ENCODE results near the gene BBS7. TPM values are rescaled to one million over a fixed set of nuclear protein-coding genes. Genes with fewer than 3 reads are reported as not detected.

BBS7 gene
- total RNA-seq, 1 donor from 2014 or later: 7.3 TPM

DNA sequence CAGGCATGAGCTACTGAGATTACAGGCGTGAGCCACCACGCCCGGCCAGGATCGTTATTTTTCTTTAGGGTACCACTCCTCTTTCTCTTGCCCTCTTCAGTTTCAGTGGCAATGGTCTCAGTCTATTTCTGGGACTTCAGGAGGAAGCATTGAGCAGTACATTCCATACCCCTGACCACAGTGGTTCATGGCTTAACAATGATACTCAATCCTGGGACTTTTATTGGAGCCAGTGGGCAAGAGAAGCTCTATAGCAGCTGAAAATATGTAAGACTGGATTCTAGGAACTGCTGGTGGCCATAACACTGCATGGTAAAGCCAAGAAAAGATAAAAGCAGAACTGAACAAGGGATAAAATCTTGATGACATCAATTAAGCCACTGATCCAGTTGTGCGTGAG, 40.8 kb downstream of the BBS7 start:
- no peak for DNase-seq (ENCODE audit: low read depth in 2 of 2)

DNA sequence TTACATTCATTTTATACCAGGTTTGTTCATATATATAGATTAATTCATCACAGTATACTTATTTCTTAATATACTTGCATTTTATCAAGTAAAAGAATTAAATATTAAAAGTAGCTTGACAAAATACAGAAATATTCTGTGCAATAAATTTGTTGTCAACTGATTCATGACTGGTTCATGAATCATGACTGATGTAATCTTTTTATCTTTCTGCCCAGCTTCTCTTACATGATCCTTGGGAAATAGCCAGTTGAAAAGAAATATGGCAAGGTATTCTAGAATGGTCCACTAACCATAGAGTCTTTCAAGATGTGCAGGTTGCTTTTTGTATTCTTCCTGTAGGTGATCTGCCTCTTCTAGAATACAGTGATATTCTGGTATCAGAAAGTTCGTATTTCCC, 42.4 kb downstream of the BBS7 start:
- peak in 1 of 2 donors; percentile 54 for DNase-seq (ENCODE audit: low read depth in 2 of 2)

DNA sequence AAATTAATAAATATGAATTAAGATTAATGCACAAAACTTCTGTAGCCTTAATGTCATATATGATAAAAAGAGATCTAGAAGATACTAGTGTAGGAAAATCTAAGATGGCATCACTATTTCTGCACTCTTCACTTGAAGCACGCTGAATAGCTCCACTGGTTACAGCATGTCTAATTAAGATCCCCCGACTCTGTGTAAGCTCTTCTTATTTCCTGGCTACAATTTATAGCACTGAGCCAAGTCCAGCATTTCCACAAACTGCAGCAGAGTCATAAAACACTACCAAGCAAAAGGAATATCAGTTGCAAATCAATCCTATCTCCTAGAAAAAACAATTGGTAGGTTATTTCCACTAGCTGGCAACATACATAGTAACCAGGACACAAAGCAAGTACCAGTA, 45.3 kb downstream of the BBS7 start:
- DNase-seq (ENCODE audit: low read depth in 2 of 2): no peak

DNA sequence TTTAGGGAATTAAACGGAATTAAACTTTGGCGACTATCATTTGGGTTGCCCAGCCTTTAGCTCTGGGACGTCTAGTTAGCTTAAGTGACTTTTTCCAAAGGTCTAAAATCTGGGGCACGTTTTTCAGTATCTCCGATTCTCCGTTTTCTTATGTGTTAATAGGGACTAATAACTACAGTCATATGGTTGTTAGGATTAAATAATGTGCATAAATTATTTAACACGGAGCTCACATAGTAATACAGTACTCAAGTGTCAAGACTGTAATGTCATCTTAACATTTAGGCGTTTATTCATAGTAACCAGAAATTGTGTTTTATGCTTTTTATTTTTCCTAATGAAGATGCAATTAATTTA, 46.1 kb downstream of the BBS7 start:
- no peak for DNase-seq (ENCODE audit: low read depth in 2 of 2)

DNA sequence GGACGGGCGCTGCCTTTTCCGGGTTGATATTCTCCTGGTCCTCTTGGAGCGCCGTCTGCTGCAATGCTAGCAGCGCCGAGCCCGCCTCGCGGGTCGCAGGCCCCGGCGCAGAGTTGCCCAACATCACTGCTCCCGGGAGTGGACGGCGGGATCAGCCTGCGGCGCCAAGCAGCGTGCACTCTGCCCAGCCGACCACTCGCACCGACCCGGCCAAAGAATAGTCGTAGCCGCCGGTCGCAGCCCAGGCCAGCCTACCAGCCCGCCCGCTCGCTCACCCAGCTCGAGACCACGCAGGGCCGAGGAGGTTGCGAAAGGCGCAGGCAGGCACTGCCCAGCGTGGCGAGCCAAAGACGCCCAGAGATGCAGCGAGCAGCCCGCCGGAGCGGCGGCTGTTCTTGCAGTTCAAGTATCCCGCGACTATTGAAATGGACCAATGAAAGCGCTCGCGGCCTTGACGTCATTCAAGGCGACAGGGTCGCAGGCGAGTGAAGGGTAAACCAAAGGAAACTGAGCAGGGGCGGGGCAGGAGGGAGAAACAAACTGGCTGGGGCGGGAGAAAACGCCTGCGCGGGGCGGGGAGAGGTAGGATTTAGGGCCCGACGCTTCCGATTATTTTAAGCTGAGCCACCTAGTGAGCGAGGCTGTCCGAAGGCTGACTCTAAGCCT, 46.6 kb downstream of the BBS7 start, which contains the start of gene CCNA2:
TSS of gene CCNA2 (minus strand) at position 379 of the 666 bp plus-strand sequence. CDS start at position 124, 255 bp downstream.
- peak; percentile 96 to 97 for DNase-seq (ENCODE audit: low read depth in 2 of 2)

DNA sequence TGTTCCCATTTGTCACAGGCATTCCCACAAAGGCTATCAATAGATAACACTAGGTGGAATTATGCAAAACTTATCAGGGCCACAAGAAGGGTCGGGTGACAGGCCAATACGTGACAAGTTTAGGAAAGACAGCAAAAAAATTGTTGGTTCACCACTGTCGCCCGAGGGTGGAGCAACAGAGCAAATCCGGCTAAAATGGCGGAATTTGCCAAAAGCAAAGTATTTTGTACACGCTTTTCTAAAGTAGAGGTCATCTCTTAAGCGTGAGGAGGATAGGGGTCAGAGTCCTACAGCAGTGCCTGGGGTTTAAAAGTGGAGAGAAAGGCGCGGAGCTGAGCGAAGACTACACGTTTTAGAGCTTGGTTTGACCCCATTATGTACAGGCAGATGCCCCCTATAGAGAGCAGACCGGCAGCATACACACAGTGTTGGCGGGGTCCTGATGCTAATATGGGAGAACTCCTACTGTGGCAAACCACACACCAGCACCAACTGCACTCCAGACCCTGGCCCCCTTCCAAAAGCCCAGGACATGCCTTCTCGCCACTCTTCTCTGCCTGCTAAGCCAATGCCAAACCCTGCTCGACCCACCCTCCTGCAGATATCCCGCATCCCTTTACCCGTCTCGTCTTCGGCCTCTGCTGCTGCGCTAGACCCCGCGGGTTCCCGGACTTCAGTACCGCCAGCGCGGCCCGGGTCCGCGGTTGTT, 47.3 kb downstream of the BBS7 start:
- DNase-seq (ENCODE audit: low read depth in 2 of 2): peak; percentile 38 to 56

DNA sequence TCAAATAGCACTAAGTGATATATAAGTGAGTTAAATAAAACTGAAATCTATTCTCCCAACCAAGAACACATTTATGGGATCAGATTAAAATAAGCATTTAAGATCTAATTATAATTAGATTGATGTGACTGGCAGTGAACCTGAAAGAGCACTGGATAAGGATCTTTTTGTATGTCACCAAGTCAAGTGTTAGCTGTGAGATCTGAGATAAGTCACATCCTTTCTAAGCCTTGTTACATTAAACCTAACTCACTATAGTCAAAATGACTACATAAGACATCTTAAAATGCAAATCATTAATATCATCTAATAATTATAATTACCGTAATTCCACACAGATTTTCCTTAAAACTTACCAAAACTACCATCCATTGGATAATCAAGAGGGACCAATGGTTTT, 48.2 kb downstream of the BBS7 start:
- no peak for DNase-seq (ENCODE audit: low read depth in 2 of 2)

DNA sequence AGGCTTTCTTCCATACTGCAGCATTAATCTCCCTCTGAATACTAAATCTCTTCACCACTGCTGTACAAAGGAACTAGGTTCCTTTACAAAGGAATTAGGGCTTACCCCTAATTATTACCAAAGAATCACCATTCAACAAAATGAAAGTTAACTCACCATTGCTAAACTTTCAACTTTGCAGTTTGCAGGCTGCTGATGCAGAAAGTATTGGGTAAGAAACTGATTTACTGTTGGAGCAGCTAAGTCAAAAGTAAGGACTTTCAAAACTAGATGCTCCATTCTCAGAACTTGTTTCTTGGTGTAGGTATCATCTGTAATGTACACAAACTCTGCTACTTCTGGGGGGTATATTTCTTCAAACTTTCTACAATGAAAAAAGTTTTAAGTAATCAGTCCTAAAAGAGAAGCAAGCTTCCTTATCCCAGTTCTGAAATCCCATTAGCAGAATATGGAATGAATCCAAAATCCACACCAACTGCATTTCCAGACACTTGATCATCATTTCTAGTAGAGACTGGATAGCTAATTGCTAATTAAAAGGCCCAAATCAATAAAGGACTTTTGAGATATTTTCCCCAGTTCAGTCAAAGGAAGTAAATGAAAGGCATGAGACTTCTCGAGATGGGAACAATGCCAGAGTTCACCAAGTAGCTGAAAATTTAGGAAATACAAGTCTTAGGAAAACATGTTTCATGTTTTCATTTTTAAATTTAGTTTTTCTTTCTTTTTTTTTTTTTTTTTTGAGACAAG, 50.9 kb downstream of the BBS7 start:
- peak in 1 of 2 donors; percentile 4 for DNase-seq (ENCODE audit: low read depth in 2 of 2)

DNA sequence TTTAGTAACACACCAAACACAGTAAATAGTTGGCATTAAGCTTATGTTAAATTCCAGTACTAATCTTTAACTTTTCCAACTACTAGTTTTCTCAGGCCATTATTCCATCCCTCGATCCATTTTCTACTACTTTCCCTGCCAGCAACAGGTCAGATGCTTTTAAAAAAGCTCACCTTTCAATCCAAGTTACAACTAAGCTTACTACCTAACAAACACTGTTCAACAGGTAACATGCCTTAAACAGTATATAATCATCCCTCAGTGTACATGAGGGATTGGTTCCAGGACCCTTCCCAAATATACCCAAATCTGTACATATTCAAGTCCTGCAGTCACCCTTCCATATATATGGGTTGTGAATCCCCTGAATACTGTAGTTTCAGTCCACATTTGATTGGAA, 52.1 kb downstream of the BBS7 start:
- no peak for DNase-seq (ENCODE audit: low read depth in 2 of 2)

DNA sequence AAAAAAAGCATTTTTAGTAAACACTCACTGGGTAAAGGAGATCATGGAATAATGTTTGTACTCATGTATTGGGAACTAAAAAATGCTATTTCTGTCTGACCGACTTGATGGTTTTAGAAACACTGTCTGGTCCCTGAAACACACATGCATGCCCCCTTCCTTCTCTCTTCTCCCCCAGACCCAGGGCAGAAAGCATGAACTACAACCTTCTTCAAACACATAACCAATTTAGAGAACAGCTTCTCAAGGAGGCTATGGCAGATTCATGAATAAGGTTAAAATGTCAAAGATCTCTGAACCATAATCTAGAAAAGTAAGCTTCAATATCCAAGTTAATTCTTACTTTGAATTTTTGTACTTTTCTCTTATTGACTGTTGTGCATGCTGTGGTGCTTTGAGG, 52.6 kb downstream of the BBS7 start:
- no peak for DNase-seq (ENCODE audit: low read depth in 2 of 2)

DNA sequence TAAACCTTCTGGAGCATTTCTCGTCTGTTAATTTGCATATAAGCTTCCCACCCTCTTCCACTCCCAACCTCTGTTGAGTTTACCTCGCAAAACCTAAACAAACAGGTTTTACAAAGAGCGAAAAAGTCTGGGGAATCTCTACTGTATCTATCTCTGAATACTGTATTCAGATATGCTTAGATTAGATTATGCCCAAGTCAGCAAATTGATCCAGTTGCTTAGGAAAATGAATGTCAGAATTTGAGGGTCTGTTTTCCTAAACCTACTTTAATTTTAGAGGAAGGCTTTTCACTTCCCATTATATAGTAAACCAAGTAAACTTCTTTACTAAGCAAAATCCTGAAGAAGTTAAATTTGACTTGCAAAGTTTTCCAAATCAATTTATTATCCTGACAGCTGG, 53.3 kb downstream of the BBS7 start:
- no peak for DNase-seq (ENCODE audit: low read depth in 2 of 2)

DNA sequence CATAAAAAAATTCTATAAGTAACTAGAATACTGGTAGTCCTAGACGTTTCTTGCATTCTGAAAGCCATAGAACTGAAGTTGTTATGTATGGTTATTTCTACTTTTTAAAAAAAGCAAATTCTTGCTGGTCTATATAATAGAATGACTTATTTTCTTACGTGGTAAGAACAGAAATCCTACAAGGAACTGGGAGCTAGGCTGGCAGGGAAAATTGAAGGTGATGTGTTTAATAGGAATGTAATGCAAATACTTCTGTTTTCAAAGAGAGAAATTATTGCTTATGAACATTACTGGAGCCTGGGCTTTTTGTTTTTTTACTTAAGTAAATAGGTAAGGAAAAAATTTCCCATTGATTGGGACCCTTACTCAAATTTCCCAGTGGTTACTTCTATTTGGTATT, 55.5 kb downstream of the BBS7 start:
- DNase-seq (ENCODE audit: low read depth in 2 of 2): no peak

DNA sequence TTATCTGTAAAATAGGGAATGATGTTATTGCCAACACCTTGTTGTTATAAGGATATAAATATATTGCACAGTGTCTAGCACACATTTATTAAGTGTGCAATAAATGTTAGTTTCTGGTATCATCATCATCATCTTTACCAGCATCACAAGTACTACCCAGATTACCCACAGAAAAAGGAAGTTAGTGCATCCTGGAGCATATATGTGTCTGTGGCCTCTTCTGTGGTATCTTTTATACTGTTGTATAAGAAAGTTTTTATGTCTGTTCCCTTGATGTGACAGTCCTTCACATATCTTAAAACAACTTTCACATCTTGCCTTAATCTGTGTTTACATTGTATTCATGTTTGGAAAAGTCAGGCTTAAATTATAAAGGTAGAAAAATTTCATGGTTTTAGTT, 59.2 kb downstream of the BBS7 start:
- DNase-seq (ENCODE audit: low read depth in 2 of 2): no peak

DNA sequence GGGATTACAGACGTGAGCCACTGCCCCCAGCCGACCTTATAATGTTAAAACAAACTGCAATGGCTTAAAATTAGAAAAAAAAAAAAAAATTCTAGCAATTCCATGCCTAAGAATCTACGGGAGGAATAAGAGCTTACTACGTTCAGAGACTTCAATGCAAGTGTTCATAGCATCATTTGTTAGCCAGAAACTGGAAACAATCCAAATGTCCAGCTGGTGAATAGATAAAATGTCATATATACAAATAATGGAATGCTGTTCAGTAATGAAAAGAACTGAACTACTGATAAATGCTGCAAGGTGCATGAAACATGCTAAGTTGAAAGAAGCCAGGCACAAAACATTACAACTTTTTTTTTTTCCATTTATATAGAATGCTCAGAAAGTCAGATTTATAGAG, 63.9 kb downstream of the BBS7 start:
- DNase-seq (ENCODE audit: low read depth in 2 of 2): no peak

DNA sequence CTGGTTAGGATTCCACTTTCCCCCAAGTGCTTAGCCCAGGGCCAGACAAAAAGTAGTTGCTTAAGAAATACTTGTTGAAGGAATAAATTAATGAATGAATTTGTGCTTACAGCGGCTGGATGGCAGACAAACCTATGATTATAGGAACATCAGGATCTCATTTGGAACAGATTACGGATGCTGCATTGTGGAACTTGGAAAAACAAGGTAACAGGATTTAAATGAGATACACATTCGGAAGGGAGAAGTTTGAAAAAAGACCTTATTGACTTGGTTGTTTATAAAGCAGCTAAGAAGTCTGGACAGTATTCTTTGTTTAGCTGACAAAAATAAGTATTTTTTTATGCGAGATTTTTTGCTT, 68.6 kb downstream of the BBS7 start:
- DNase-seq (ENCODE audit: low read depth in 2 of 2): no peak

DNA sequence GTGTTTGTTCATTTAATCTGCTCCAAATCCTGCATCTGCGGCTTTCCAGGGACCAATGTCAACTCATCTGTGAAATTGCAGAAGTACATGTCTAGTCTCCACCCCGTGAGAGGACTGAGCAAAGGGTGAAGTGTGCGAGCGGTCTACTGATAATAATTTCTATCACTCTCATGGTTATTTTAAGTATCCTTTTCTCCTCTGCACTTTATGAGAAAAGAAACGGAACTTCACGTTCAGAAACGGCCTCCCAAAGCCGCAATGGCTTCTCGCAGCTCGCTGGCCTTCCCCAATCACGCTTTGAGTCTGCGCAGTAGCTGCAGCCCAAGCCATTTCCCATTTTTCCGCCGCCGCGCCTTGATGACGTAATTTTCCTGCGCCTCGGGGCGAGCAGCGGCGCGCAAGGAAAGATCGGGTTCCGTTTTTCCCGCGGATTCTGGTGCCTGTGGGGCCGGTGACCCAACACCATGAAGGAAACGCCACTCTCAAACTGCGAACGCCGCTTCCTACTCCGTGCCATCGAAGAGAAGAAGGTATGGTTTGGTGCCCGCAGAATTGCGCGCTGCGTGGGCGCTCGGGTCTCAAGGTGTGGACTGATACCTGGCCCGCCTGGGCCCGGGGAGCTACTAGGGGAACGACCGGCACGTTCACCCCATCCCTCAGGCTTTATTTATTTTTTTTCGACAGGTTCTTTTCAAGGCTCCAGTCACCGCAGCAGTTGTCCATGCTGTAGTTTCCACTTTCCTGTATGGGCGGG, 69.1 kb downstream of the BBS7 start, which contains the start of gene EXOSC9:
TSS of gene EXOSC9 (plus strand) at position 363 of the 754 bp plus-strand sequence. CDS start at position 465, 102 bp downstream.
- DNase-seq (ENCODE audit: low read depth in 2 of 2): peak; percentile 95 to 97

DNA sequence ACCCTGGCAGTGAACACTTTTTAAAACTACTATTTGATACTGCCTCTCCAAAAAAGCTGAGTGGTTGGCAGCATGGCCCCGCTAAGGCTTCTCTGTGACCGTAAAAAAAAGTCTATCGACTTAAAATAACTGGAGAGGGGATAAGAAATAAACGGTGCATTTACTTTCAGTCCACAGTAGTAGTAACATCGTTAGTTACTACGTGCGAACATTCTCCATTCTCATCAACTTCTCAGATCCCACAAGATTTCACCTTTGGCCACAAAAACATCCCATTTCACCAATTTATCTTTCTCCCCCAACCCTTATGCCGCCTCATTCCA, 69.7 kb downstream of the BBS7 start:
- DNase-seq (ENCODE audit: low read depth in 2 of 2): no peak

DNA sequence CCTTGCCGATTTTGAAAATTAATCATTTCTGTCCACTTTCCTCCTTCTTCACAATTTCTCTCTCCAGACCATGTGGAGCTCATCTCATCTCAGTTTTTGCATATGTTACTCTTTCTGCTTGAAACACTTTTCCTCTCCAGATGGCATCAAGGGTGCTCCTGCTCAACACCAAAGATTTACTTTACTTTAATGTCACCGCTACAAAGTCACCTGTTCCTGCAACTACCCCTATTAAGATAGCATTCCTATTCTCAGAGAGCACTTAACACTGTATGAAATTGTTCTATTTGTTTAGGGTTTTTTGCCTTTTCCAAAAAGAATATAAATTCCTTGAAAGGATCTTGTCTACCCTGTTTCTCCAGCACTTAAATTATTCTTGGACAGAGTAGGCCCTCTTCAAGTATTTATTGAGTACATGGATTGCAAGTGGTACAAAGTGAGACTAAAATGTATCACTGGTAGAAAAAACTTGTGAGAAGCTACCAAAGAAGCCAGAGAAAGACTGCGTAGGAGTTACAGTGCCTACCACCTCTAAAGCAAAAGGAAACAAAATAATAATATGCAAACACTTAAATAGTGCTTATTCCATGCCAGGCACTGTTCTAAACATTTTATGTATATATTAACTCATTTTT, 70.3 kb downstream of the BBS7 start:
- DNase-seq (ENCODE audit: low read depth in 2 of 2): no peak

DNA sequence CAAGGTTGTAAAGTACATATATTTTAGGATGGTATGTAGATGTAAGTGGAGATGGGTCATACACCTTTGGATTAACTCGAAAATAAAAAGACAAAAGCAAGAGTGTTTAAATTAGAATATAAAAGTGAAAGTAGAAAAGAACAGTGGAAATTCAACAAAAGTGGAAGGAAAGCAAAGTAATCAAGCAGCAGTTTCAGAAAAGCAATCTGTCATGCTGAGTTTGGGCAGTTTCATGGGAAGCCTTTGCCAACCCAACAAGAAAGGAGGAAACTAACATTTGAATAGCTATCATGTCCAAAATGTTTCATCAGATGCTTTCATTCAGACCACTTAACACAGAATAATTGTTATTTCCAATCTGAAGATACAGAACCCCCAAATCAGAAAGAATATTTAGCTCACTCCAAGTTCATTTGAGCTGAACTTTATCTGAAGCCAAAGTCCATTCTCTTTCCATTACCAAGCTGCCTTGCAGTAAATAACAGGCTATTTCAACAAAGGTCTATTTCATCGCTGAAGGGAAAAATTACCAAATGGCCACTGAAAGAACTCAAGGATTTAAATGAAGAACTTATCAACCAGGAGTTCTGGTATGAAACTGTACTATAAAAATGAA, 71.0 kb downstream of the BBS7 start:
- DNase-seq (ENCODE audit: low read depth in 2 of 2): no peak

DNA sequence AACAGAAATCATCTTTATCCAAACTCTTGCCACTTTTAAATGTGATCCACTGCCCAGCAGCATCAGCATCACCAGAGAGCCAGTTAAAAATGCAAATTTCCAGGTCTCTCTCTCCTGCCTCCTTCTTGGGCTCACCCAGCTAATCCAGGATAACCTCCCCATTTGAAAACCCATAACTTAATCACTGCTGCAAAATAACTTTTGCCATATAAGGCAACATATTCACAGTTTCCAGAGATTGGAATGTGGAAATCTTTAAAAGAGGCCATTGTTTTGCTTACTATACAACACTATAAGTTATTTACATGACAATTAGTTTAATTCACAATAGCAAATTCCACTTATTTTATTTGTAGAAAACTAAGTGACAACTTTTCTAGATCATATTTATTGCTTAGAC, 74.0 kb downstream of the BBS7 start:
- DNase-seq (ENCODE audit: low read depth in 2 of 2): peak in 1 of 2 donors; percentile 8
